H1 (cell line): ENCODE data around the gene ADIPOR2. TPM values are rescaled to one million over a fixed set of nuclear protein-coding genes. Genes with fewer than 3 reads are reported as not detected.

Experiments
- CTCF ChIA-PET: fragments of 300-600 bp; sonication (Branson Sonifier 250); formaldehyde crosslinking; loops from one replicate; lab custom pipeline; 2021; ENCODE audit not compliant: partially characterized antibody; lab: Charles Lee
- POLR2A ChIA-PET: fragments of 300-600 bp; sonication (Branson Sonifier 250); formaldehyde crosslinking; loops from one replicate; lab custom pipeline; 2021; ENCODE audit warnings: inconsistent platforms; ENCODE audit not compliant: partially characterized antibody; lab: Charles Lee
- DNase-seq, 2 experiments: peaks; one replicate each; pipeline versions ENCODE4 v3.0.0 to v3.0.0-alpha.2; 2010 to 2022; ENCODE audit warnings: low spot score in 2 of 2, low read depth in 1 of 2, mixed read lengths in 1 of 2
- FAIRE-seq: peaks from 2 replicates; lab custom pipeline; 2011; peaks lifted over from hg19 to GRCh38; lab: Jason Lieb, UNC
- H2AFZ ChIP-seq: 2 replicates; pipeline ENCODE4 v1.8.1; 2012; ENCODE audit warnings: low read length, inconsistent platforms
- H2AK5ac ChIP-seq: 2 replicates; pipeline ENCODE4 v1.6.1; 2013; ENCODE audit warnings: low read depth, low read length
- H2BK120ac ChIP-seq: replicated peaks from 2 replicates; pipeline ENCODE3; 2013; ENCODE audit warnings: low read depth, low read length, inconsistent platforms
- H2BK12ac ChIP-seq: 2 replicates; pipeline ENCODE4 v1.6.1; 2013; ENCODE audit warnings: low read depth, low read length
- H2BK15ac ChIP-seq: 2 replicates; pipeline ENCODE4 v1.6.1; 2013; ENCODE audit warnings: low read length
- H2BK20ac ChIP-seq: 2 replicates; pipeline ENCODE4 v1.6.1; 2013; ENCODE audit warnings: low read length
- H2BK5ac ChIP-seq: 2 replicates; pipeline ENCODE4 v1.6.1; 2013; ENCODE audit warnings: low read depth, low read length
- H3K14ac ChIP-seq: 2 replicates; pipeline ENCODE4 v1.6.1; 2013; ENCODE audit warnings: inconsistent platforms; ENCODE audit not compliant: insufficient read length
- H3K18ac ChIP-seq: 2 replicates; pipeline ENCODE4 v1.6.1; 2013; ENCODE audit warnings: low read length; ENCODE audit errors: extremely low read depth
- H3K23ac ChIP-seq: 2 replicates; pipeline ENCODE4 v1.6.1; 2013; ENCODE audit warnings: inconsistent platforms; ENCODE audit not compliant: insufficient read length
- H3K23me2 ChIP-seq: 2 replicates; pipeline ENCODE4 v1.6.1; 2013; ENCODE audit warnings: low read depth, low read length
- H3K27ac ChIP-seq: 2 replicates; pipeline ENCODE4 v1.6.1; 2011; ENCODE audit warnings: low read depth, low read length, inconsistent platforms
- H3K27me3 ChIP-seq, 4 experiments: replicated peaks in 1 of 4; 1 replicate in 1 of 4; 2 replicates in 3 of 4; pipeline versions ENCODE4 v1.6.1 to v1.8.1; 2011 to 2013; ENCODE audit warnings: low read length in 3 of 4, mild to moderate bottlenecking in 3 of 4, inconsistent platforms in 2 of 4, mixed read lengths in 2 of 4, moderate library complexity in 1 of 4; ENCODE audit not compliant: control insufficient read depth in 3 of 4, insufficient read depth in 3 of 4; ENCODE audit errors: extremely low read depth in 1 of 4
- H3K36me3 ChIP-seq, 4 experiments: 2 replicates each; pipeline versions ENCODE4 v1.6.1 to v1.8.1; 2011 to 2013; ENCODE audit warnings: mild to moderate bottlenecking in 4 of 4, low read length in 3 of 4, moderate library complexity in 2 of 4, control low read depth in 1 of 4, inconsistent platforms in 1 of 4; ENCODE audit not compliant: insufficient read depth in 4 of 4, control insufficient read depth in 2 of 4
- H3K4ac ChIP-seq: replicated peaks from 2 replicates; pipeline ENCODE3; 2013; ENCODE audit warnings: low read length, low read depth, mixed read lengths, inconsistent platforms; ENCODE audit not compliant: insufficient read length
- H3K4me1 ChIP-seq, 4 experiments: replicated peaks in 1 of 4; 1 replicate in 1 of 4; 2 replicates in 3 of 4; pipeline versions ENCODE4 v1.6.1 to v1.8.1; 2011 to 2013; ENCODE audit warnings: low read length in 3 of 4, inconsistent platforms in 2 of 4, mixed read lengths in 1 of 4; ENCODE audit not compliant: insufficient read depth in 4 of 4, control insufficient read depth in 3 of 4
- H3K4me2 ChIP-seq, 2 experiments: 2 replicates each; pipeline versions ENCODE4 v1.6.1 to v1.8.1; 2011 to 2013; ENCODE audit warnings: low read depth in 2 of 2, low read length in 2 of 2, control low read depth in 1 of 2, inconsistent platforms in 1 of 2, mild to moderate bottlenecking in 1 of 2; ENCODE audit not compliant: insufficient read depth in 1 of 2
- H3K4me3 ChIP-seq, 4 experiments: fragments of 200-600, 300-600 bp in 1 of 4; sonication (generic), shearing (Covaris generic), sonication (Bioruptor Twin) in 1 of 4; 2 replicates each; pipeline versions ENCODE4 v1.5.1 to v1.8.1; 2011 to 2016; ENCODE audit warnings: low read length in 4 of 4, low read depth in 3 of 4, control low read depth in 2 of 4, inconsistent platforms in 2 of 4, mild to moderate bottlenecking in 2 of 4, mixed read lengths in 1 of 4, moderate library complexity in 1 of 4; ENCODE audit not compliant: insufficient read depth in 2 of 4; ENCODE audit errors: extremely low read depth in 1 of 4
- H3K56ac ChIP-seq: replicated peaks from 2 replicates; pipeline ENCODE3; 2013; ENCODE audit warnings: low read depth, mild to moderate bottlenecking, mixed read lengths, low read length, inconsistent platforms; ENCODE audit not compliant: insufficient read length
- H3K79me1 ChIP-seq: 2 replicates; pipeline ENCODE4 v1.6.1; 2013; ENCODE audit warnings: low read depth, low read length, control low read depth
- H3K79me2 ChIP-seq, 2 experiments: 2 replicates each; pipeline versions ENCODE4 v1.6.1 to v1.8.1; 2012 to 2013; ENCODE audit warnings: low read length in 2 of 2, mild to moderate bottlenecking in 2 of 2, inconsistent platforms in 1 of 2; ENCODE audit not compliant: insufficient read depth in 2 of 2, control insufficient read depth in 1 of 2
- H3K9ac ChIP-seq, 4 experiments: replicated peaks in 1 of 4; 1 replicate in 1 of 4; 2 replicates in 3 of 4; pipeline versions ENCODE4 v1.6.1 to v1.8.1; 2011 to 2013; ENCODE audit warnings: low read depth in 3 of 4, low read length in 3 of 4, control low read depth in 2 of 4, mild to moderate bottlenecking in 2 of 4, moderate library complexity in 2 of 4, inconsistent platforms in 1 of 4; ENCODE audit errors: extremely low read depth in 1 of 4
- H3K9me3 ChIP-seq, 2 experiments: 2 replicates each; pipeline versions ENCODE4 v1.6.1 to v1.8.1; 2012 to 2013; ENCODE audit warnings: mild to moderate bottlenecking in 2 of 2, moderate library complexity in 2 of 2, control low read depth in 1 of 2, inconsistent platforms in 1 of 2, low read depth in 1 of 2, low read length in 1 of 2, mixed read lengths in 1 of 2; ENCODE audit not compliant: insufficient read depth in 2 of 2
- H4K20me1 ChIP-seq, 2 experiments: replicated peaks in 1 of 2; 2 replicates each; pipeline versions ENCODE3 to v1.8.1; 2011 to 2013; ENCODE audit warnings: inconsistent platforms in 2 of 2, low read length in 2 of 2, mild to moderate bottlenecking in 1 of 2; ENCODE audit not compliant: insufficient read depth in 2 of 2, control insufficient read depth in 1 of 2
- H4K5ac ChIP-seq: 2 replicates; pipeline ENCODE4 v1.6.1; 2013; ENCODE audit warnings: low read length, low read depth, mixed read lengths, inconsistent platforms; ENCODE audit not compliant: insufficient read length
- H4K8ac ChIP-seq: 2 replicates; pipeline ENCODE4 v1.8.0; 2013; ENCODE audit warnings: mild to moderate bottlenecking, moderate library complexity, low read length, inconsistent platforms; ENCODE audit not compliant: insufficient read depth; ENCODE audit errors: extremely low read depth
- H4K91ac ChIP-seq: replicated peaks from 2 replicates; pipeline ENCODE3; 2013; ENCODE audit warnings: low read length, mixed read lengths, inconsistent platforms; ENCODE audit not compliant: insufficient read length
- CHD1 ChIP-seq: IDR thresholded peaks from 2 replicates; pipeline ENCODE4 v1.6.1; 2012; ENCODE audit warnings: low read depth, low read length, improper control_type of control experiment
- EZH2 ChIP-seq: fragments of 200-600 bp; sonication (generic); IDR thresholded peaks from 2 replicates; pipeline ENCODE4 v1.7.1; 2012; ENCODE audit warnings: low read depth, mild to moderate bottlenecking, moderate library complexity, low read length, inconsistent platforms; ENCODE audit not compliant: severe bottlenecking
- KDM4A ChIP-seq: IDR thresholded peaks from one replicate; pipeline ENCODE4 v1.7.1; 2012; ENCODE audit warnings: low read depth, mild to moderate bottlenecking, moderate library complexity, low read length, inconsistent platforms; ENCODE audit not compliant: severe bottlenecking
- POU5F1 ChIP-seq: IDR thresholded peaks from 2 replicates; pipeline ENCODE4 v1.6.1; 2011; ENCODE audit warnings: low read depth, mild to moderate bottlenecking, low read length, moderate library complexity
- SIRT6 ChIP-seq: IDR thresholded peaks from one replicate; pipeline ENCODE4 v1.7.1; 2012; ENCODE audit warnings: low read length, inconsistent platforms
- SP1 ChIP-seq: IDR thresholded peaks from 2 replicates; pipeline ENCODE4 v1.6.1; 2011; ENCODE audit warnings: low read depth, low read length
- SRF ChIP-seq: IDR thresholded peaks from 2 replicates; pipeline ENCODE4 v1.6.1; 2011; ENCODE audit warnings: mild to moderate bottlenecking, low read depth, low read length, moderate library complexity
- USF2 ChIP-seq: IDR thresholded peaks from 2 replicates; pipeline ENCODE4 v1.6.1; 2011; ENCODE audit warnings: low read length, improper control_type of control experiment
- WGBS, 2 experiments: shearing (Covaris generic) in 1 of 2; methylation state at CpG; one replicate each; pipeline versions ENCODE4 v1.1.6 to v1.1.7; 2013 to 2015; ENCODE audit warnings: low lambda C conversion rate in 2 of 2, mixed read lengths in 2 of 2, inconsistent platforms in 1 of 2, low coverage in 1 of 2, missing lambda C conversion rate in 1 of 2; ENCODE audit not compliant: insufficient replicate concordance in 2 of 2, insufficient coverage in 1 of 2, insufficient read length in 1 of 2; ENCODE audit errors: extremely low coverage in 1 of 2, missing lambda C conversion rate in 1 of 2; 5-methylcytosine and 5-hydroxymethylcytosine counted together
- polyA plus RNA-seq, 7 experiments: library from polyadenylated mRNA; depleted of rRNA in 3 of 7; stranded (reverse) in 5 of 7; unstranded in 2 of 7; fragments of >200 nt in 5 of 7; fragments of 200-250 nt in 2 of 7; gene quantifications; 1 replicate in 5 of 7; 2 replicates in 1 of 7; 4 replicates in 1 of 7; pipeline versions ENCODE4 v1.2.1 to v1.2.3, GENCODE V29; 2011 to 2013; ENCODE audit warnings: missing spikeins in 2 of 7, mixed read lengths in 2 of 7
- total RNA-seq: library from RNA; stranded (reverse); fragmentation: NEBNext Ultra II Directional; extraction: Animal tissue kit (Norgen Biotek cat#: 25700); gene quantifications from 2 replicates; pipeline ENCODE4 v1.2.1, GENCODE V29; 2021

The ADIPOR2 gene
- total and polyA plus RNA-seq, 2 of the 8 experiments (the other 6 are each of a cell fraction or from before 2014, with no cell fraction given), result 17.5 to 50.8 TPM

DNA sequence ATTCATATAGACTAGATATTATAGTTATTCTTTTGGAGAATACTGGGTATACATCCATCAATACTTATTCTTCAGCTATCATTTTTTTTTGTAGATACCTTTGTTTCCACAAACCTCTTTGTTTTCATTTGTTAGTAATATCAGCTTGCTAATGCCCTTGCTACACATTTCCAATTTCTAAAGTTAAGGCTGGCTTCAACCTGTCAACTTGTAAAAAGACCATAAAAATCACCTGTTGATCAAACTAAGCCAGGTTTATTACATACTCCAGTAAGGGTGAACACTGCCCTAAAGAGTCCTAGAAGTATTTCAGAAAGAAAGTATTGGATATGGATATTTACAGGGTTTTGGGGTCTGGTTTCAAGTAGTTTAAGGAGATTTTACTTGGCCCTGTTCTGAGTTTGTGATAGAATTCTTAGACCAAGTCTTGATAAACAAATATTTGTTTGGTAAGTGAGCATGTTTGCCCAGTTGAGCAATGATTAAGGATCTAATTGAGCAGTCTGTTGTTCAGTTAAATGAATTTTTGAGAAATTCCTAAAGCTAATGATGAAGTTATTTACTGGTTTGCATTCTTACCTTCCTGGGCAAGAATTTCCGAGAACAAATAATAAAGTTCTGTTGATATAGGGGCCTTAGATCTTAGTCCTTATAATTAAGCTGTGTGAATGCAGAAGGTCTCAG is 76.7 kb downstream of the ADIPOR2 start:
- Histone ChIP-seq H4K8ac (no peak overlapping the region), H3K9me3 (no peaks in the 10 kb centered on the region), H3K79me2 (peaks cover 0 to 43% of the 10 kb centered on the region in 2 experiments; a peak in 2 of 4 replicates), H2BK20ac (no peak overlapping the region), H3K4ac (no peak overlapping the region), H3K9ac (no peak overlapping the region), H4K91ac (no peak overlapping the region), H3K27ac (no peak overlapping the region), H3K14ac (no peak overlapping the region), H2BK120ac (no peak overlapping the region), H4K20me1 (peaks cover 2 to 6% of the 10 kb centered on the region in 2 experiments), H2BK15ac (no peak overlapping the region), H3K36me3 (no peaks in the 10 kb centered on the region; a peak in 1 of 8 replicates), H3K4me3 (no peak overlapping the region), H3K4me1 (peaks cover 0 to 3% (median 0%) of the 10 kb centered on the region in 4 experiments; a peak in 2 of 7 replicates), H3K79me1 (peaks cover 3% of the 10 kb centered on the region; the same call in 1 of the 2 replicates), H2AFZ (no peak overlapping the region), H3K23ac (no peak overlapping the region), H4K5ac (no peak overlapping the region), H3K18ac (no peak overlapping the region), H3K27me3 (no peaks in the 10 kb centered on the region), H2BK12ac (no peak overlapping the region), H3K23me2 (no peaks in the 10 kb centered on the region; the same call in 1 of the 2 replicates), H2BK5ac (no peak overlapping the region), H2AK5ac (no peak overlapping the region), H3K4me2 (no peak overlapping the region), H3K56ac (no peak overlapping the region)
- FAIRE-seq (no peak), DNase-seq (no peak)
- no peak for TF ChIP-seq CHD1
- TF ChIP-seq USF2, result no peak
- TF ChIP-seq POU5F1, result no peak
- no peak for TF ChIP-seq KDM4A
- TF ChIP-seq SP1, result no peak
- no peak for TF ChIP-seq EZH2
- TF ChIP-seq SRF, result no peak
- no peak for TF ChIP-seq SIRT6
- 85% methylated on average over 1 of the region's 1 CpG; no CpG with 5 or more reads in 1 of the 2 experiments for WGBS, 2 experiments
- ChIA-PET CTCF (interaction anchor here (0.8 to 1.1 kb wide), 4 partner anchors 11 to 173 kb away, joined by 3 to 5 read pairs (median 4); no protein-coding TSS in a partner anchor), POLR2A (interaction anchor here (1.2 to 1.6 kb wide), 2 partner anchors 9 to 76 kb away, joined by 3 to 4 read pairs; no protein-coding TSS in a partner anchor)
